HG03439 (cell line): ENCODE results near the gene EEF1A2.
"Not testable (repeated sequence)": the region's sequence is repeated elsewhere in the genome, so short reads cannot be mapped to it uniquely, and the experiment has no call there.

Experiments
- ATAC-seq: cut with Tn5 transposase; IDR thresholded peaks from one replicate; pipeline ENCODE4 v1.9.1; 2021; ENCODE audit warnings: mild to moderate bottlenecking, moderate library complexity; ENCODE audit not compliant: unreplicated experiment

Gene EEF1A2

GRCh38 chr20:63488315-63489251, 10.3 kb downstream of the EEF1A2 start:
- no peak for ATAC-seq

- no peak for ATAC-seq
Measured at GRCh38 chr20:63487781-63488241, 11.1 kb downstream of the EEF1A2 start.

GRCh38 chr20:63487116-63487764, 11.6 kb downstream of the EEF1A2 start:
- ATAC-seq, result no peak

- ATAC-seq, result no peak
Measured at GRCh38 chr20:63486300-63486855, 12.5 kb downstream of the EEF1A2 start.

- no peak for ATAC-seq
Measured at GRCh38 chr20:63484651-63485403, 14.1 kb downstream of the EEF1A2 start.

DNA sequence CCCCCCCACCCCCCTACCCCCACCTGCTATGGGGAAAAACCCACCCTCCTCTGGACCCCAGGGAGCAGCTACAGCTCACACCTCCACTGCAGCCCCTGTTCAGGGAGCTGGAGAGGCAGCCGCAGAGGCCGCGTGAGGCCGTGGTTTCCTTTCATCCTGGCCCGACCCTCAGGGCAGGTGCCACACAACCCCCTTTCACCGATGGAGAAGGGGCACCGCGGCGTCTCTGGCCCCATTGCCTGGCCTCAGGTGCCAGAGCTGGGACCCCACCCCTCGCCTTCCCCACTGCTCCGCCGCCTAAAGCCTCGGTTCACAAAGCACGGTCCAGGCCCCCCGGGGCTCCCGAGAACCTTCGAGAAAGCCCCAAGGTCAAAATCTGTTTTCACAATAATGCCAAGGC, 14.6 kb downstream of the EEF1A2 start:
- no peak for ATAC-seq

DNA sequence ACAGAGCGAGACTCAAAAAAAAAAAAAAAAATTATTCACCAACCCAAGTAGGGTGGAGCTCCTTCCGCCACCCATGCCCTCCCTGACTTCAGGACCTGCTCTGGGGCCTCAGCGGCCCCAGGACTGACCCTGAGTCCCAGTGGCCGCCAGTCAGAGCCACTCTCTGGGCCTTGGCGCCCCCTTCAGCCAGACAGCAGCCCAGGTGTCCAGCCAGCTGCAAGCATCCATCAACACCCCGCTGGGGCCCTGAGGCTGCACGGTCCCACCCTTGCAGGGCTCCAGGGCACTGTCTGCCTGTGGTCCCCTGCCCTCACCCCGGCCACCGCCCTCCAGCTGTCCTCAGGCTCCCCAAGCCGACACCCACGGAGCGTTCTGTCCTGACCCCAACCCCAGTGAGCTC, 15.0 kb downstream of the EEF1A2 start:
- no peak for ATAC-seq

- no peak for ATAC-seq
Measured at GRCh38 chr20:63482021-63482587, 16.8 kb downstream of the EEF1A2 start.

GRCh38 chr20:63481503-63481902, 17.4 kb downstream of the EEF1A2 start:
- no peak for ATAC-seq

DNA sequence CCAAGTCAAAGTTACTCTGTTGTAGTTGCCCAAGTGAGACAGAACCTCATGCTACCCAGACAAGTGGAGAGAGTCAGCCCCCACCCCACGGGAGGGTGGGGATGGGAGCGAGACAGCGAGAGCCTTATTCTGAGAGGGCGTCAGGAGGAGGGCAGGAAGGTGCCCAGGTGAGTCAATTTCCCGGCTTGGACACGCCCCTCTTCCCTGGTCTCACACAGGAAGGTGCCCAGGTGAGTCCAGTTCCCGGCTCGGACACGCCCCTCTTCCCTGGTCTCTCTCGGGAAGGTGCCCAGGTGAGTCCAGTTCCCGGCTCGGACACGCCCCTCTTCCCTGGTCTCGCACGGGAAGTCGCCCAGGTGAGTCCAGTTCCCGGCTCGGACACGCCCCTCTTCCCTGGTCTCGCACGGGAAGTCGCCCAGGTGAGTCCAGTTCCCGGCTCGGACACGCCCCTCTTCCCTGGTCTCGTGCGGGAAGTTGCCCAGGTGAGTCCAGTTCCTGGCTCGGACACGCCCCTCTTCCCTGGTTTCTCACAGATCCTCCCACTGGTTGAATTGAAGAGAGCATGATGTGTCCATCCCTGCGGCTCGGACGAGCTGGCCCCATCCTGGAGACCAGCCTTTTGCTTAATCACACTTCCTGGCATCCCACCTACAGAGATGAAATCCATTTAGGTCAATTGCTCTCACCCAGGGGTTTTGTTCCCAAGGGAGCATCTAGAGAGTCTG, 19.0 kb downstream of the EEF1A2 start:
- not testable (repeated sequence) for ATAC-seq

DNA sequence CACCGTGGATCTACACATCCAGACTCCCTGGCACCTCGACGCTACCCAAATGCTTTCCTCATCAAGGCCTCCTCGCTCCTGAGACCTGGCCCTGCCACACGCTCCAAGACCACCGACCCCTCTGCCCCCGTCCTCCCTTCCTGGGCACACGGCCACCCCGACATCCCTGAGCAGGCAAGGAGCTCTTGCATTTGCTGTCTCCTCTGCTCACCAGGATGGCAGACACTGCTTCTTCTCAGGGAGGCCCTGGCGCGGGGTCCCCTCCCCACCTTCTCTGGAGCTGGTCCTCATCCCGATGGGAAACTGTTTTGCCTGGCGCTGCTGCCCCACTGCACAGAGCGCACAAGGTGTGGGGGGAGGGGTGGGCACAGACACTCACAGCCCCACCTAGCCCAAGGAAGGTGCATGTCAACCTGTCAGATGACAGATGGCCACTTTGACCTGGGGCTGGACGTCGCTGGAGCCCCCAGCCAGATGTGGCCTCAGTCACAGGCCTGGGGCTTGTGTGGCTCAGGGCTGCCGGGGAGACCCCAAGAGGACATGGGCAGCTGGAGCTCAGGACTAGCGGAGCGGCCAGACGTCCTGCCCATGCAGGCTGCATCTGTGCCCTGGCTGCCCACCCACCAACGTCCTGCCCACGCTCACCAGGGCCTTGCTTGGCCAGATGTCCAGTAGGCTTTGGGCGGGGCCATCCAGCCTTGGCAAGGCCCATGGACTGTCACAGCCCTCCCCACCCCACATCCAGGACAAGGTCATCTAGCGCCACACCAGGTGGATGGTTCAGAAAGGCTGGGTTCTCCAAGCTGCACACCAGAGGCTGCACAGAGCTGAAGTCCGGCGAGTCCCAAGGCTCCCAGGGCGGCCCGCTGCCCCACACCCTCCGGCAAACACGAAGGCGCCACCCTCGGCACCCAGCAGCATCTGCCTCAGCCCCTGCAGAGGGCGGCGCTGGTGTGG, 20.3 kb downstream of the EEF1A2 start:
- no peak for ATAC-seq

DNA sequence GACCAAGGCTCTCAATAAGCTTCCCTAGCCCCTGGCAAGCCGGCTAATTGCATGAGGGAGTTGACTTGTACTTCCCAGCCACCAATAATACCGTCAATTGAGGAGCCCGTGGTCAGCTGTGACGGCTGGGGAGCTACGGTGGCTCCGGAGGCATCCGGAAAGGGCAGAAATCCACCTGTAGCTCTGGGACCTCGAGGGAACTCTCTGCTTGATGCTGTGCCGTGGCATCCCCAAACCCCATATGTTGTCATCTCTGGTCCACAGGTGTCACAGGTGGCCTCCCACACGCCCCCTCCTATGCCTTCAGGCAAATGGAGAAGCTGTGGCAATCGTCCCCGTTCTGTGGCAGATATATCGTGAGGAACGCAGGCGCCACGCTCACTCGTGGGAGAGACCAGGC, 20.9 kb downstream of the EEF1A2 start:
- ATAC-seq, result no peak

DNA sequence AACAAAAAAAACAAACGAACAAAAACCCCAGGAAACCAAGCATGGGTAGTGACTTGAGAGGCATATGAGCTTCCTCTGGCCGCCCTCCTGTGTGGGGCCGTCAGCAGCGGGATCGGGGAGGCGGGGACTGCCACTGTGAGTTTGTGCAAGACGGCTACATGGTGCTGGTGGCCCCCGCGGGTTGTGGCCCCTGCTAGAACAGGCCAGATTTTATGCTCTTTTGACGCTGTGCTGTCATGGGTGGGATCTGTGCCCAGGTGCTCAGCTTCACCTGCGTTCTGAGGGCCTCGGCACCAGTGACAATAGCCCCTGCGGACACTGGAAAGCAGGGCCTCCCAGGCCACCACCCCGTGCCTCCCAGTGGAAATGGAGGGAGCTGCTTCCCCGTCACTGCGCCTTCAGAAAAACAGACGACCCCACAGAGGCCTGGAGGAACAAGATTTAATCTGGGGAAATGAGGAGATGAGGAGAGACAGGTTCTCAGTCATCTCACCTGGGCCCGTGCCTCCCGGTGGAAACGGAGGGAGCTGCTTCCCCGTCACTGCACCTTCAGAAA, 21.7 kb downstream of the EEF1A2 start:
- ATAC-seq, result no peak

- no peak for ATAC-seq
Measured at GRCh38 chr20:63475209-63475608, 23.7 kb downstream of the EEF1A2 start.

- ATAC-seq, result no peak
Measured at GRCh38 chr20:63473555-63474449, 25.1 kb downstream of the EEF1A2 start.

- no peak for ATAC-seq
Measured at GRCh38 chr20:63472862-63473390, 26.0 kb downstream of the EEF1A2 start.
